Endodermal cell (in vitro differentiated cells): ENCODE results near the gene NXPH2. TPM values are rescaled to one million over a fixed set of nuclear protein-coding genes. Genes with fewer than 3 reads are reported as not detected.

Experiments
- DNase-seq: peaks from one replicate; pipeline ENCODE4 v3.0.0-alpha.2; 2017
- H3K27ac ChIP-seq: 2 replicates; pipeline ENCODE4 v1.5.1; 2013; ENCODE audit warnings: mild to moderate bottlenecking, low read depth, low read length, moderate library complexity
- H3K27me3 ChIP-seq: 2 replicates; pipeline ENCODE4 v1.6.1; 2013; ENCODE audit warnings: mild to moderate bottlenecking, low read length, moderate library complexity; ENCODE audit not compliant: insufficient read depth, control insufficient read depth, poor library complexity, severe bottlenecking
- H3K36me3 ChIP-seq: 2 replicates; pipeline ENCODE4 v1.7.0; 2013; ENCODE audit warnings: mild to moderate bottlenecking, low read length, moderate library complexity; ENCODE audit not compliant: control insufficient read depth, insufficient read depth
- H3K4me1 ChIP-seq: one replicate; pipeline ENCODE4 v1.7.0; 2013; ENCODE audit warnings: low read length; ENCODE audit not compliant: control insufficient read depth, insufficient read depth
- H3K4me3 ChIP-seq: 2 replicates; pipeline ENCODE4 v1.5.1; 2013; ENCODE audit warnings: mild to moderate bottlenecking, low read length, moderate library complexity
- H3K9ac ChIP-seq: 2 replicates; pipeline ENCODE4 v1.6.1; 2013; ENCODE audit warnings: mild to moderate bottlenecking, low read length, moderate library complexity; ENCODE audit not compliant: poor library complexity, severe bottlenecking; ENCODE audit errors: extremely low read depth
- H3K9me3 ChIP-seq: 2 replicates; pipeline ENCODE4 v1.6.1; 2013; ENCODE audit warnings: mild to moderate bottlenecking, low read length, moderate library complexity; ENCODE audit not compliant: control insufficient read depth
- H3K27ac Mint-ChIP-seq: 2 replicates; pipeline ENCODE4 v1.8.0; 2020; ENCODE audit warnings: mixed read lengths
- H3K27me3 Mint-ChIP-seq: 2 replicates; pipeline ENCODE4 v1.8.0; 2021; ENCODE audit warnings: mild to moderate bottlenecking, mixed read lengths; ENCODE audit not compliant: insufficient read depth
- H3K36me3 Mint-ChIP-seq: 2 replicates; pipeline ENCODE4 v1.8.0; 2020; ENCODE audit warnings: low read depth, mixed read lengths
- H3K4me1 Mint-ChIP-seq: 2 replicates; pipeline ENCODE4 v1.8.0; 2020; ENCODE audit warnings: mixed read lengths
- H3K4me3 Mint-ChIP-seq: 2 replicates; pipeline ENCODE4 v1.8.0; 2020; ENCODE audit warnings: mild to moderate bottlenecking, moderate library complexity, mixed read lengths
- H3K9me3 Mint-ChIP-seq: 2 replicates; pipeline ENCODE4 v1.8.0; 2020; ENCODE audit warnings: mild to moderate bottlenecking, mixed read lengths
- CTCF ChIP-seq: fragments of 200-600 bp; sonication (generic); conservative IDR thresholded peaks from 2 replicates; pipeline ENCODE4 v1.5.0; 2021; ENCODE audit warnings: antibody characterized with exemption, mild to moderate bottlenecking
- WGBS, 2 experiments: methylation state at CpG; one replicate each; pipeline versions ENCODE4 v1.1.5 to v1.1.7; 2013; ENCODE audit warnings: missing lambda C conversion rate in 2 of 2, mixed read lengths in 1 of 2; ENCODE audit not compliant: insufficient coverage in 1 of 2, insufficient read length in 1 of 2; 5-methylcytosine and 5-hydroxymethylcytosine counted together
- total RNA-seq, 2 donors: library from RNA; stranded (reverse); fragmentation: NEBNext Ultra II Directional in 1 of 2; extraction: Animal tissue kit (Norgen Biotek cat#: 25700) in 1 of 2; gene quantifications; 2 replicates in 1 of 2; 3 replicates in 1 of 2; pipeline ENCODE4 v1.2.1, GENCODE V29; 2021

The NXPH2 gene
- total RNA-seq, 2 donors from 2014 or later, result 3.7 to 4.8 TPM

DNA sequence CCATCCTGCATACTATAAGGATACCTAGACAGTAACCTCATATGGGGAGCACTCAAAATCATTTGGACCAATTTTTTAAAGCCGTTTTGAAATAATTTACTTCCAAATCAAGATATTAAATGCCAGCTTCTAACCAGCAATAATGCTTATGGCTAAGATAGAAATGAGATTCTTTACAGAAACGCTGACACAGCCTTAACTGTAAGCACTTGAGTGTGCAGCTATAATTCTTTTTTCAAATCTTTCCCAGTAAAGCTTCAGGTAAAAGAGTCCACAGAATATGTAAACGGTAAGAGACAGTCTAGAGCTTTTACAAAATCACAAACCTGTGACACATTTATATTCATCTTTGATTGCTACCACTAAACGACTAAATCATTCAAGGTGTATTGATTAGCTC is 4.5 kb downstream of the NXPH2 start:
- H3K4me1 Mint-ChIP-seq, result peaks cover 21% of the 10 kb centered on the region
- Histone ChIP-seq H3K9me3 (no peaks in the 10 kb centered on the region), H3K27ac (no peak overlapping the region), H3K27me3 (peaks cover 24% of the 10 kb centered on the region), H3K4me1 (peaks cover 5% of the 10 kb centered on the region), H3K4me3 (no peak overlapping the region), H3K9ac (no peak overlapping the region), H3K36me3 (no peaks in the 10 kb centered on the region)
- 92 to 100% methylated on average over 1 to 4 of the region's 4 CpGs for WGBS, 2 experiments
- H3K27ac Mint-ChIP-seq, result no peak overlapping the region
- no peak overlapping the region for H3K4me3 Mint-ChIP-seq
- peaks cover 27% of the 10 kb centered on the region for H3K27me3 Mint-ChIP-seq
- TF ChIP-seq CTCF, result no peak
- no peaks in the 10 kb centered on the region for H3K9me3 Mint-ChIP-seq
- no peak for DNase-seq
- H3K36me3 Mint-ChIP-seq, result no peaks in the 10 kb centered on the region

- DNase-seq, result no peak
- H3K9ac ChIP-seq, result no peak overlapping the region
- no peak overlapping the region for H3K27ac ChIP-seq
- H3K4me3 ChIP-seq, result no peak overlapping the region
- Mint-ChIP-seq H3K9me3 (no peaks in the 10 kb centered on the region), H3K36me3 (no peaks in the 10 kb centered on the region), H3K4me3 (no peak overlapping the region), H3K27me3 (peaks cover 3% of the 10 kb centered on the region), H3K27ac (no peak overlapping the region), H3K4me1 (no peaks in the 10 kb centered on the region)
- 80 to 85% methylated on average over 4 of the region's 4 CpGs for WGBS, 2 experiments
- H3K27me3 ChIP-seq, result no peaks in the 10 kb centered on the region
- no peak for TF ChIP-seq CTCF
- H3K36me3 ChIP-seq, result no peaks in the 10 kb centered on the region
- H3K4me1 ChIP-seq, result no peaks in the 10 kb centered on the region
- H3K9me3 ChIP-seq, result no peaks in the 10 kb centered on the region
These were observed 8.7 kb downstream of the NXPH2 start for GRCh38 chr2:138771534-138771933.

DNA sequence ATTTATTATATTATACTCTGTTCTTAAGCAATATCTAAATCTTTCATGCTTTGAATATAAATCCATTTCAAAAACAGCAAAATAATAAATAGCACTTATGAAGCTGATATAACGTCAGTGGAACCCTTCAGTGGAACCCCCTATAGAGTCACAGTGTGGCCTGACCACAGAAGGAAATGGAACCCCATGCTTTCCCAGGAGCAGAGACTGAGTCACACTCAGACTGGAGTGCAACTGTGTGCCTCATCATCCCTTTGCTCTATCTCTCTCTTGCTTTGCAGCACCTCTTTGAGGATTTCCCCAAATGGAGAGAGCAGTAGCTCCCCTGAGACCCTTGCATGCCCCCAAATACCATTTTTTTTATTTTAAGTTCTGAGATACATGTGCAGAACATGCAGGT is 13.1 kb downstream of the NXPH2 start:
- no peaks in the 10 kb centered on the region for H3K36me3 Mint-ChIP-seq
- H3K9me3 ChIP-seq, result no peaks in the 10 kb centered on the region
- H3K27me3 ChIP-seq, result no peaks in the 10 kb centered on the region
- H3K27ac Mint-ChIP-seq, result no peak overlapping the region
- H3K4me3 ChIP-seq, result no peak overlapping the region
- TF ChIP-seq CTCF, result no peak
- no peaks in the 10 kb centered on the region for H3K27me3 Mint-ChIP-seq
- 94 to 100% methylated on average over 1 of the region's 1 CpG for WGBS, 2 experiments
- no peaks in the 10 kb centered on the region for H3K4me1 Mint-ChIP-seq
- no peak overlapping the region for H3K9ac ChIP-seq
- H3K27ac ChIP-seq, result no peak overlapping the region
- H3K4me3 Mint-ChIP-seq, result no peak overlapping the region
- no peaks in the 10 kb centered on the region for H3K36me3 ChIP-seq
- no peaks in the 10 kb centered on the region for H3K4me1 ChIP-seq
- no peak for DNase-seq
- no peaks in the 10 kb centered on the region for H3K9me3 Mint-ChIP-seq
